ENCODE data around the gene FBXW8.

The FBXW8 gene

DNA sequence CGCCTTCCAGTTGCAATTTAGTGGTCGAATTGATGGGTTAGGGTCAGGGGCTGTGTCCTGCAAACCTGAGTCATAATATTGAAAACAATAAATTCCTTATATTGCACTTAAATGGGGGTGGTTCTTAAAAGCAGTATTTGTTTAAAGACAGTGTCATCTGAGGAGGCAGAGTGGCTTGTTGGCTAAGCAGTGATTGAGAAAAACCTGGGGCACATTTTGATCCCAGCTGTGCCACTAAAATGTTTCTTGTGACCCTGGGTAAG lies 48.4 kb downstream of the FBXW8 start:
- no peak for DNase-seq

- DNase-seq: no peak
Measured at GRCh38 chr12:116959845-116960514, 49.2 kb downstream of the FBXW8 start.

GRCh38 chr12:116962197-116962596 lies 51.4 kb downstream of the FBXW8 start:
- DNase-seq: no peak

DNA sequence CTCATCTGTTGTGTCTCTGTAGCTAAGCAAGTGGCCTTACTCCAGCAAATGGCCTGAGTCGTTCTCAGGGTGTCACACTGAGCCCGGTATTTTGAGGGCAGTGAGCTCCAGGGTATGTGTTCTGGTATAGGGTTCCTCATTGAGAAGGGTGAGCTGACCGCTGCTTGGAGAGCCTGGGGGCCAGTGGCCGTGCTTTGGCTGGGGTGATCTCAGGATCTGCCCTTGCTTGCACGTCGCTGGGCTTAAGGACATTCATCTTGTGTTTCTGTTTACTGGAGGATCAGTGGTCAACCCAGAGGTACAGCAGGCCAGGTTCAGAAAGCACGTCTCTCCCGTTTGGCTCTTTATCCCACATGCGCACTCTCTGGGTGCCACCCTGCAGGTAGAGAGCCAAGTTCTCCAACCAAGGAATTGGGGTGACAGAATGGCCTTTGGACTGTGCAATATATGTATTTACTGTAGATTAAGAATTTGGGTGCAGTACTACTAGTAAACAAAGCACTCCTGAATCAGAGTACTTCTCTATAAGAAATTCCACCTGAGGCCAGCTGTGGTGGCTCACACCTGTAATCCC lies 52.1 kb downstream of the FBXW8 start:
- no peak for DNase-seq

DNA sequence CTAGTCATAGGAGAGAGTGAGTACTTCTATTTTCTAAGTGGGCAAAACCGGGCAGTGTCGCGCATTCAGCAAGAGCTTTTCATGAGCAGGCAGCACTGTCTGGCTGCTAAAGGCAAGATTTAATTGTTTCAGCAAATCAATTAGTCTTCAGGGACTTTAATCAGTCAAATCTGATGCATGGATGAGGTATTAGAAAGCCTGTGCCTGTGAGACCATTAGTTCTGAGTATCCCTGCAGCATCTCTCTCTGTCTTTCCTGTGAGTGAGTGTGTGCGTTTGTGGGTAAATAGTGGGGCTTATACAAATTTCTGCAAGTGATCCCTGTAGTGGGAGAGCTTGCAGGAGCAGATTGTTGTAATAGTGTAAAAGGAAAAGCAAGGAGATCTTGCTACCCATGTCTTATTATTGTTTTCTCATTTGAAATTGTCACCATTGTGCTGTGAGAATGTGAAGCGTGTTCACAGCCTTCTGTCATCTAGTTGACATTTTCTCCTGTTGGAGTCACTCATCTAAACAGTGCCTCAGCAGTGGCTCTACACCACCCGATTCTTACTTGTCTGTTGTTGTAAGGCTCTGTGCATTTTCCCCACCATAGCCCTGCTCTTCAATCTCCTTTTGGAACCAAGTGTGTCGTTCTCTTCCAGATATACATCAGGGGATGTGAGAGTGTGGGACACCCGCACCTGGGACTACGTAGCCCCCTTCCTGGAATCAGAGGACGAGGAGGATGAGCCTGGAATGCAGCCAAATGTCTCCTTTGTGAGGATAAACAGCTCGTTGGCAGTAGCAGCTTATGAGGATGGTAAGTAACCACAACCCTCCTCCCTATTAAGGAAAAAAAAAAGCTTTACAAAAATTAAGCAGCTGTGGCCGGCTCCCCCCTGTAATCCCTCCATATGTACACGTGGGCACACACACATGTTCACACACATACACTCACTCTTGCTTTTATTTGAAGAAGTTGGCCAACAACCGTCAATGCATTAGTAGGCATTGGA lies 53.6 kb downstream of the FBXW8 start:
- DNase-seq: peak; percentile 82

GRCh38 chr12:116968986-116969385 lies 58.2 kb downstream of the FBXW8 start:
- DNase-seq: no peak

GRCh38 chr12:116969615-116970585 lies 59.1 kb downstream of the FBXW8 start:
- peak; percentile 86 for DNase-seq

DNA sequence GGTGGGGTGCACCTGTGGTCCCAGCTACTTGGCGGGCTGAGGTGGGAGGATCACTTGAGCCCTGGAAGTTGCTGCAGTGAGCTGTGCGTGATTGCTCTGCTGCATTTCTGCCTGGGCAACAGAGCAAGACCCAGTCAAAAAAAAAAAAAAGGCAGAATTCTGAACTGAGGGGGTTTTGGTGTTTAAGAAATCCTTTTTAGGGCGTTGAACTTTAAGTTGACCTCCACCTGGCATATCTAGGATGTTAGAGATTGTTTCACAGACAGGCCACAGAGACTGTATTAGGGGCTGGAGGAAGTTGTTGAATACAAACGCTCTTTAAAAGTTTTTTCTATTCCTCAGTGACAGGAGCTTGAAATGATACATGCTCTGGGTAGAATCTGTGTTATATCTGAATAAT lies 60.5 kb downstream of the FBXW8 start:
- DNase-seq: no peak

- no peak for DNase-seq
Measured at GRCh38 chr12:116975779-116976393, 65.1 kb downstream of the FBXW8 start.

DNA sequence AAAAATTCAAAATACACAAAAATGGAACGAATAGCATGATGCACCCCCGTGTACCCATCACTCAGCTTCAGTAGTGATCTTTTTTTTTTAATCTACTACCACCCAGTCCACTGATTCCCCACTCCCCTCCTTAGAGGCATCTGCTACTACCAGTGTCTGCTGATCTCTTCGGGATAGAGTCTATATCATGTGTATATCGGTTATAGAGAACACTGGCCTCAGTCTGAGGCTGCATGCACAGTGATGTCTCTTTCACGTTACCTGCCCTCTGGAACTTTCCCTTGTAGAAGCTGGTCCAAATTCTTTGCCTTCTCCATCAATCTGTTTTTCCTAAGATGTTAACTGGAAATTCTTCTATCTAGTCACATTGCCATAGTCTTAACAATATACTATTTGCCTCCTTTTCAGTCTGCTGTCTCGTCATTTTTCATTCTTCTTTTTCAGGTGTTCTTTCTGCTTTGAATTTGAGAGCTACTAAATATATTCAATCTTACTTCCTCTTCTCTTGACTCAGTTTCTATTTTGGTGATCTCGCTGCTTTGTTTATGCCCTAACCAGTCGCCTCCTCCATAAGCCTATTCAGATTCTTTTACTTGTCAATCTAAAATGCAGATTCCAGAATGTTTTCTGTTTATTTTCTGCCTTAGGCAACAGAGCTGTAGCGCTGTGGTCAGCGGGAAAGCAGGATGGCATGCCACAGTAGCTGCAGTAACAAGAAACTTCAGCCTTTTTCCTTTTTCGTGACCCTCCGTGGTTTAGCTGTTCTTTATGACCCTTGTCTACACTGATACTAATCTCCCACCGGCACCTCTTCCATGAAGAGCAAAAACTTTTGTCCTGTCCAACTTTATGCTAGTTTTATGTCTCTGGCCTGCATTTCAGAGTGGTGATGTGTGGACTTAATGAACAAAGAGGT lies 67.0 kb downstream of the FBXW8 start:
- DNase-seq: no peak

DNA sequence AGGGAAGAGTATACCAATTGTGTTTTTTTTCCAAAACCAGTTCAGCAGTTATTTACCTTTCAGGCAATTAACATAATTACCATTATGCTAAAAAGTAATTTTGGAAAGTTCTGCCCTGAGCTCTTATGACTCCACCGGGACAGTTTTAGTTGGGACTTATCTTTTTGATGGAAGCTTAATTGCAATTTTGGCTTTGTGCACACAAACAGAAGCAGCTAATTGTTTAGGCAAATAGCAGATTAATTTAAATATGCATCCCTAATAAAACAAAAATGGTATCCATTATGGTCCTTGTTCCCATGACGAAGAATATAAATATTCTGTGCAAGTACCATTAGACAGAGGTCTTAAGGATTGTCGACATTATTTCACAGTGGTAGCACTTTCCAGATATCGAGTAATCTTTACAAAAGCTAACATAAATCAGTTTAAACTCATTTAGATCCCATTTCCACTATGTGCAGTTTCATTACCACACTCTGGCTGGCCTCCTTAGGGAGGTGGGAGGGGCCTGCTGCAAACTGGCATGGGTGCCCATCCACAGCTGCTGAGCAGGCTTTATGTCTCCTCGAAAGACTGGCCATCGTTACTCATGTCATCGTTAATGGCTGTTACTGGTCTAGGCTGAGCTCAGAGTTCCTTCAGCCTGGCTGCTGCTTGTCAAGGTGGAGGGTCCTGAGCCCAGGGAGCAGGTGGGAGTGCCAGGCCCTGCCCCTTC lies 68.2 kb downstream of the FBXW8 start:
- DNase-seq: peak; percentile 34

- DNase-seq: no peak
Measured at GRCh38 chr12:116980083-116980482, 69.3 kb downstream of the FBXW8 start.

GRCh38 chr12:116982791-116983411 lies 72.2 kb downstream of the FBXW8 start:
- DNase-seq: no peak

GRCh38 chr12:116984098-116984497 lies 73.3 kb downstream of the FBXW8 start:
- DNase-seq: no peak

GRCh38 chr12:116990329-116990728 lies 79.6 kb downstream of the FBXW8 start:
- DNase-seq: no peak

DNA sequence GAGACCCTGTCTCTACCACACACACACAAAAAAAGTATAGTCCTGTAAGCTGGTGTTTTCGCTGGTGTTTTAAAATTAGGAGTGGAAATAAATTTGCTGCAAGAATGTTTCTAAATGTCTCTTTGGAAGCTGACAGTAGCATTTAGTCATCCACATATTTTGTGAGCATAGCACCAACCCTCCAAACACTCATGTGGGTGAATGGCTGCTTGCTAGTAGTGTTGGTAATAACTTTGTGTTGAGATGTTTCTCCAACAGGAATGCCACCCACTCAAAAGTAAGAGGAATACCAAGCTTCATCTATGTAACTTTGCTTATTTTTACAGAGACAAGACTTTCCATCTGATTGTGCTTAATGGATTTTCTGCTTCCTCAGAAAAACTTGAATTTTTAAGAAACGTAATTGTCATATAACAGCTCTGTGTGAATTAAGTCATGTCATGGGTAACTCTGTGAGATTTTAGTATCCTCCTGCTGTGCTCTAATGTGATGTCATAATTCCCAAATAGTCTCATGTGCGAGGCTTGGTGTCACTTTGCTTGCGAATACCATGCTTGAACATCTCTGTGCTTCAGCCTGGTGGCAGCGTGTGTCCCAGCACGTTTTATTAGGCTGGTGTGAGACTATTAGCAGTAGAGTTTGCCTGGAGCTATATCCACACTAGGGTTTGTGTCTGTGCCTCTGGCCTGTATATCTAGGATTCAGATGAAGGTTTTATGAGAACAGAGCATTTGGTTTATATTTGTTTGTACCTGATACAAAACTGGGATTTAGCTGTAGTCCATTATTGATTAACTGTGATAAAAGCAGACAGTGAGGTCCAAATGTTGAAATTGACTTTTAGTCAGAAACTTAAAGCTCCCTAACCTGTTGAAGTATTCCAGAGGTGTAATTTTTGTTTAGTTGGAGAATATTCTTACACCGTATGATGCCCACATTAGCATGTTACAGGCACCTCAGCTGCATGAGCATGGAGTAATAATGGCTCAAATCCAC lies 80.5 kb downstream of the FBXW8 start:
- DNase-seq: no peak

DNA sequence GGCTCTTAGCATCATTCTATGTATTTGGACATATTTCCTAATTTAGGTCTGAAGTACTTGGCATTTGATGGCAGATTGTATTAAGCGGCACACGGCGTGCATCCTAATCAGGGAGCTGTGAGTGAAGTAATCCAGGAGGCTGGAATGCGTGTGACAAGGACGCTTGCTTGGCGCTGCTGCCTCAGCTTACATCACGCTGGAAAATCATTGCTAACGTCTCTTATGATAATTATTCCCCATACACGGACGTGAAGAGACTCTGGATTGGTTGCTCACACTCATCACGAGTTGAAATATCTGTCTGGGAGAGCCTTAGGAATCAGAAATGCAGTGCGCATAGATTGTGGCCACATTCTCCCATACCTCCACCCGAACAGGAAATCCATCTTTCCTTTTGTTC lies 85.3 kb downstream of the FBXW8 start:
- no peak for DNase-seq

GRCh38 chr12:116996621-116997020 lies 85.9 kb downstream of the FBXW8 start:
- no peak for DNase-seq

- DNase-seq: no peak
Measured at GRCh38 chr12:116999066-116999465, 88.3 kb downstream of the FBXW8 start.
